ENCODE measurements around the gene NFIC.
"Not testable (repeated sequence)": the region's sequence is repeated elsewhere in the genome, so short reads cannot be mapped to it uniquely, and the experiment has no call there.

Gene NFIC

GRCh38 chr19:3396881-3397265 is 30.5 kb downstream of the NFIC start:
- no peak for FAIRE-seq
- DNase-seq (ENCODE audit: low spot score), result no peak

- DNase-seq (ENCODE audit: low spot score), result no peak
- FAIRE-seq, result no peak
These were observed 31.1 kb downstream of the NFIC start for GRCh38 chr19:3397266-3398022.

GRCh38 chr19:3398114-3398899 is 31.9 kb downstream of the NFIC start:
- DNase-seq (ENCODE audit: low spot score) (no peak), FAIRE-seq (no peak)

GRCh38 chr19:3398900-3399278 is 32.5 kb downstream of the NFIC start:
- FAIRE-seq (no peak), DNase-seq (ENCODE audit: low spot score) (no peak)

GRCh38 chr19:3399311-3399710 is 32.9 kb downstream of the NFIC start:
- FAIRE-seq; DNase-seq (ENCODE audit: low spot score): not testable (repeated sequence)

- no peak for FAIRE-seq
These were observed 34.8 kb downstream of the NFIC start for GRCh38 chr19:3401004-3401768.

GRCh38 chr19:3402631-3403443 is 36.5 kb downstream of the NFIC start:
- FAIRE-seq (no peak), DNase-seq (ENCODE audit: low spot score) (no peak)

More at GRCh38 chr19:3401004-3401768, 34.8 kb downstream of the NFIC start:
- no peak for DNase-seq (ENCODE audit: low spot score)

GRCh38 chr19:3403489-3404323 is 37.3 kb downstream of the NFIC start:
- FAIRE-seq (no peak), DNase-seq (ENCODE audit: low spot score) (no peak)

GRCh38 chr19:3404324-3405260 is 38.2 kb downstream of the NFIC start:
- no peak for FAIRE-seq
- no peak for DNase-seq (ENCODE audit: low spot score)

GRCh38 chr19:3405261-3405653 is 38.9 kb downstream of the NFIC start:
- FAIRE-seq (no peak), DNase-seq (ENCODE audit: low spot score) (no peak)

- DNase-seq (ENCODE audit: low spot score) (no peak), FAIRE-seq (no peak)
These were observed 40.3 kb downstream of the NFIC start for GRCh38 chr19:3406571-3407111.

GRCh38 chr19:3407556-3408516 is 41.5 kb downstream of the NFIC start:
- no peak for FAIRE-seq

GRCh38 chr19:3408996-3409345 is 42.6 kb downstream of the NFIC start:
- no peak for FAIRE-seq
- no peak for DNase-seq (ENCODE audit: low spot score)

More at GRCh38 chr19:3407556-3408516, 41.5 kb downstream of the NFIC start:
- no peak for DNase-seq (ENCODE audit: low spot score)

GRCh38 chr19:3409346-3410064 is 43.1 kb downstream of the NFIC start:
- DNase-seq (ENCODE audit: low spot score) (no peak), FAIRE-seq (no peak)

- DNase-seq (ENCODE audit: low spot score) (no peak), FAIRE-seq (no peak)
These were observed 45.3 kb downstream of the NFIC start for GRCh38 chr19:3411636-3412035.

GRCh38 chr19:3412066-3412465 is 45.7 kb downstream of the NFIC start:
- FAIRE-seq, result no peak
- no peak for DNase-seq (ENCODE audit: low spot score)

GRCh38 chr19:3413796-3414327 is 47.5 kb downstream of the NFIC start:
- no peak for FAIRE-seq
- DNase-seq (ENCODE audit: low spot score), result no peak

Measured in RCC 7860 (cell line).